Epithelial cell of proximal tubule (primary cell): ENCODE results near the gene NTMT2. TPM values are rescaled to one million over a fixed set of nuclear protein-coding genes. Genes with fewer than 3 reads are reported as not detected.

Source experiments
- DNase-seq: peaks from one replicate; pipeline ENCODE4 v3.0.0-alpha.2; 2011; ENCODE audit warnings: low read depth
- H3K4me3 ChIP-seq: 2 replicates; pipeline ENCODE4 v1.5.1; 2011; ENCODE audit warnings: low read depth, mild to moderate bottlenecking, low read length
- CTCF ChIP-seq: conservative IDR thresholded peaks from 2 replicates; pipeline ENCODE4 v1.5.1; 2012; ENCODE audit warnings: low read depth, mild to moderate bottlenecking, low read length
- total RNA-seq: library from RNA; depleted of rRNA; stranded (reverse); fragments of >200 nt; gene quantifications from 2 replicates; pipeline ENCODE4 v1.2.3, GENCODE V29; 2015

The NTMT2 gene
- total RNA-seq, 1 donor from 2014 or later, result not detected

GRCh38 chr1:170125269-170125668 lies 20.5 kb upstream of the NTMT2 start:
- no peak overlapping the region for H3K4me3 ChIP-seq
- DNase-seq, result no peak
- no peak for TF ChIP-seq CTCF

- TF ChIP-seq CTCF, result peak; percentile 19
- no peak overlapping the region for H3K4me3 ChIP-seq
- peak; percentile 43 for DNase-seq
These were observed 19.1 kb upstream of the NTMT2 start for GRCh38 chr1:170126696-170127095.

GRCh38 chr1:170131450-170131849 lies 14.3 kb upstream of the NTMT2 start:
- no peak for TF ChIP-seq CTCF
- DNase-seq, result no peak
- H3K4me3 ChIP-seq, result no peak overlapping the region

- no peak for TF ChIP-seq CTCF
- H3K4me3 ChIP-seq, result no peak overlapping the region
- no peak for DNase-seq
These were observed 13.8 kb upstream of the NTMT2 start for GRCh38 chr1:170131984-170132383.

- no peak overlapping the region for H3K4me3 ChIP-seq
- DNase-seq, result no peak
- TF ChIP-seq CTCF, result no peak
These were observed 11.8 kb upstream of the NTMT2 start for GRCh38 chr1:170133766-170134495.

- DNase-seq, result no peak
- no peak for TF ChIP-seq CTCF
- H3K4me3 ChIP-seq, result no peak overlapping the region
These were observed 11.2 kb upstream of the NTMT2 start for GRCh38 chr1:170134521-170134920.

- H3K4me3 ChIP-seq, result no peak overlapping the region
- TF ChIP-seq CTCF, result no peak
- DNase-seq, result no peak
These were observed 5.4 kb upstream of the NTMT2 start for GRCh38 chr1:170140371-170140770.
